ENCODE measurements around the gene ILRUN. TPM values are rescaled to one million over a fixed set of nuclear protein-coding genes. Genes with fewer than 3 reads are reported as not detected.
A peak's percentile ranks its signal among the peaks of the same experiment; 100 is the strongest.
"Not testable (repeated sequence)": the region's sequence is repeated elsewhere in the genome, so short reads cannot be mapped to it uniquely, and the experiment has no call there.

Gene ILRUN
- total RNA-seq, 2 donors from 2014 or later: 48.5 to 57.6 TPM

- no peak for TF ChIP-seq CTCF (IDR thresholded peaks at IDR 0.05)
- H3K4me1 ChIP-seq: peaks cover 9% of the 10 kb centered on the region
- H3K36me3 ChIP-seq: no peaks in the 10 kb centered on the region
- peak overlapping the region in 1 of 2 donors; percentile 46 for H3K9ac ChIP-seq (ENCODE audit: low read depth in 2 of 2, low read length in 2 of 2)
- DNase-seq: no peak
- intact Hi-C loops (cut with DNase I): no loop called here
- no peak overlapping the region for H3K4me3 ChIP-seq
- no peaks in the 10 kb centered on the region for H3K9me3 ChIP-seq
- no peaks in the 10 kb centered on the region for H3K27me3 ChIP-seq
- H3K27ac ChIP-seq: peak overlapping the region; percentile 56
Observed at GRCh38 chr6:34674268-34674639, 22.3 kb downstream of the ILRUN start.

DNA sequence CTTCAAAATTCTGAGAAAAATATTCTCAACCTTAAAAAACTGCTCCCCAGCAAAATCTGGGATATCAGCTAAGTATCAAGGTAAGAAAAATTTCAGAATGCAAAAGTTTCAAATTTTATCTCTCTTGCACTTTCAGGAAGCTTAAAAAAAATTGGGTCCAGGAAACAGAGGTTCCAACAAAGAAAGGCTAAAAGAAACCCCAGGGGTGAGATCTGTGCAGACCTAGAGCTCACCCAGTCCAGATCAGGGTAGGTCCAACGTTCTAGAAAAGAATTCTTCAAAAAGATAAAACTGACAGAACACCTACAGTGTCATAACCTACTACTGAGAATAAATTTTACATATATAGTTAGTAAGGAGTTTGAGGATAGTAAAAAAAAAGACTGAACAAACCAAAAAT lies 23.5 kb downstream of the ILRUN start:
- no peaks in the 10 kb centered on the region for H3K27me3 ChIP-seq
- H3K36me3 ChIP-seq: no peaks in the 10 kb centered on the region
- DNase-seq: no peak
- no peak overlapping the region for H3K9ac ChIP-seq (ENCODE audit: low read depth in 2 of 2, low read length in 2 of 2)
- intact Hi-C loops (cut with DNase I): no loop called here
- no peak overlapping the region for H3K4me3 ChIP-seq
- peaks cover 9% of the 10 kb centered on the region for H3K4me1 ChIP-seq
- no peak for TF ChIP-seq CTCF (IDR thresholded peaks at IDR 0.05)
- H3K27ac ChIP-seq: peak overlapping the region; percentile 56
- H3K9me3 ChIP-seq: no peaks in the 10 kb centered on the region

DNA sequence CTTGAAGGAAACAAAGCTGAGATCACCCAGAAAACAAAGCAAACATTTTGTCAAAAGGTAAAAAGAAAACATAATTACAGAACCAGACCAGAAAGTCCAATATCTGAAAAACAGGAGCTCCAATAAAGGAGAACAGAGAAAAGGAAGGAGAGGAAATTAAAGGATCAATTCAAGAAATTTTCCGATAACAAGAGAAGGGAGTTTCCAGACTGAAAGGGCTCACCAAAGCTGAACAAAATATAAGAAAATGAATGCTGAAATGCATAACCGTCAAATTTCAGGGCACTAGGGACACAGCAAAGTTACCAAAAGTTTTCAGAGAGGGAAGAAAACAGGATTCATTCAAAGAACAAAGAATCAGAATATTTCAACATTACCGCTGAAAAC lies 23.9 kb downstream of the ILRUN start:
- Histone ChIP-seq H3K4me3 (no peak overlapping the region), H3K27ac (peak overlapping the region; percentile 56), H3K9me3 (no peaks in the 10 kb centered on the region), H3K4me1 (peaks cover 9% of the 10 kb centered on the region), H3K27me3 (no peaks in the 10 kb centered on the region), H3K9ac (ENCODE audit: low read depth in 2 of 2, low read length in 2 of 2) (no peak overlapping the region), H3K36me3 (no peaks in the 10 kb centered on the region)
- DNase-seq: no peak
- no peak for TF ChIP-seq CTCF (IDR thresholded peaks at IDR 0.05)
- intact Hi-C loops (cut with DNase I): no loop called here

- TF ChIP-seq CTCF (IDR thresholded peaks at IDR 0.05): no peak
- Histone ChIP-seq H3K36me3 (no peaks in the 10 kb centered on the region), H3K9ac (ENCODE audit: low read depth in 2 of 2, low read length in 2 of 2) (no peak overlapping the region), H3K9me3 (no peaks in the 10 kb centered on the region), H3K27ac (peak overlapping the region; percentile 38), H3K27me3 (no peaks in the 10 kb centered on the region), H3K4me1 (peaks cover 9% of the 10 kb centered on the region), H3K4me3 (no peak overlapping the region)
- intact Hi-C loops (cut with DNase I): no loop called here
- DNase-seq: peak; percentile 65
Observed at GRCh38 chr6:34671801-34672656, 24.5 kb downstream of the ILRUN start.

DNA sequence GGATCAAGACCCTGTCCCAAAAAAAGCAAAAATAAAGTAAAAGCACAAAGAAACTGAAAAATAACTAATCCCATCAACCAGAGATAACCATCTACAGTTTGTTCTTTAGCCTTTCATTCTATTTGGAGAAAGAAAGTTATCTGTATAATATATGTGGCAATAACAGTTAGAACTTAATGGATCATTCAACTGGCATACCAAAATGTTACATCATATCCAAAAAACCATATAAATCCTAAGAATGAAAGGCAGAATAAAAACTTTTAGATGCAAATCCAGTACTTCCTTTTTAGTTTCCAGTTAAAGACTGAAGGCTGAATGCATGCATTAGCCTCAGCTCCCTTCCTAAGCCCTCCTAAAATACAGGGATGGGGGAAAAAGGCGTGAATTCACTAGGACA lies 25.2 kb downstream of the ILRUN start:
- TF ChIP-seq CTCF (IDR thresholded peaks at IDR 0.05): no peak
- no peak overlapping the region for H3K4me3 ChIP-seq
- no peak overlapping the region for H3K9ac ChIP-seq (ENCODE audit: low read depth in 2 of 2, low read length in 2 of 2)
- no peaks in the 10 kb centered on the region for H3K27me3 ChIP-seq
- no peaks in the 10 kb centered on the region for H3K36me3 ChIP-seq
- no peaks in the 10 kb centered on the region for H3K9me3 ChIP-seq
- H3K27ac ChIP-seq: peak overlapping the region; percentile 38
- peaks cover 9% of the 10 kb centered on the region for H3K4me1 ChIP-seq
- intact Hi-C loops (cut with DNase I): no loop called here
- DNase-seq: no peak

DNA sequence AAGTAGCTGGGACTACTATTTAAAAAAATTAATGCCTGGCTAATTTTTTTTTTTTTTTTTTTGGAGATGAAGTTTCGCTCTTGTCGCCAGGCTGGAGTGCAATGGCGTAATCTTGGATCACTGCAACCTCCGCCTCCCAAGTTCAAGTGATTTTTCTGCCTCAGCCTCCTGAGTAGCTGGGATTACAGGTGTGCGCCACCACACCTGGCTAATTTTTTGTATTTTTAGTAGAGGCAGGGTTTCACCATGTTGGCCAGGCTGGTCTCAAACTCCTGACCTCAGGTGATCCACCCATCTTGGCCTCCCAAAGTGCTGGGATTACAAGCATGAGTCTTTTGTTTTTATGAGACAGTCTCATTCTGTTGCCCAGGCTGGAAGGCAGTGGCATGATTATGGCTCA lies 27.8 kb downstream of the ILRUN start:
- intact Hi-C loops (cut with DNase I); H3K36me3 ChIP-seq; DNase-seq; H3K27ac ChIP-seq; H3K4me3 ChIP-seq; H3K4me1 ChIP-seq; H3K9me3 ChIP-seq; H3K9ac ChIP-seq (ENCODE audit: low read depth in 2 of 2, low read length in 2 of 2); H3K27me3 ChIP-seq: not testable (repeated sequence)
